ENCODE results near the gene JMJD1C.
"Not testable (repeated sequence)": the region's sequence is repeated elsewhere in the genome, so short reads cannot be mapped to it uniquely, and the experiment has no call there.

GRCh38 chr10:63292847-63293246 lies 172.9 kb downstream of the JMJD1C start:
- TF ChIP-seq, protein P1, sequence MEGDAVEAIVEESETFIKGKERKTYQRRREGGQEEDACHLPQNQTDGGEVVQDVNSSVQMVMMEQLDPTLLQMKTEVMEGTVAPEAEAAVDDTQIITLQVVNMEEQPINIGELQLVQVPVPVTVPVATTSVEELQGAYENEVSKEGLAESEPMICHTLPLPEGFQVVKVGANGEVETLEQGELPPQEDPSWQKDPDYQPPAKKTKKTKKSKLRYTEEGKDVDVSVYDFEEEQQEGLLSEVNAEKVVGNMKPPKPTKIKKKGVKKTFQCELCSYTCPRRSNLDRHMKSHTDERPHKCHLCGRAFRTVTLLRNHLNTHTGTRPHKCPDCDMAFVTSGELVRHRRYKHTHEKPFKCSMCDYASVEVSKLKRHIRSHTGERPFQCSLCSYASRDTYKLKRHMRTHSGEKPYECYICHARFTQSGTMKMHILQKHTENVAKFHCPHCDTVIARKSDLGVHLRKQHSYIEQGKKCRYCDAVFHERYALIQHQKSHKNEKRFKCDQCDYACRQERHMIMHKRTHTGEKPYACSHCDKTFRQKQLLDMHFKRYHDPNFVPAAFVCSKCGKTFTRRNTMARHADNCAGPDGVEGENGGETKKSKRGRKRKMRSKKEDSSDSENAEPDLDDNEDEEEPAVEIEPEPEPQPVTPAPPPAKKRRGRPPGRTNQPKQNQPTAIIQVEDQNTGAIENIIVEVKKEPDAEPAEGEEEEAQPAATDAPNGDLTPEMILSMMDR (IDR thresholded peaks at IDR 0.05 in 2 of 3, conservative IDR thresholded peaks at IDR 0.05 in 1 of 3; ENCODE audit: borderline replicate concordance in 1 of 3, insufficient read depth in 1 of 3, low read depth in 2 of 3, low read length in 2 of 3): not testable (repeated sequence)
- not testable (repeated sequence) for TF ChIP-seq POLR2A (IDR thresholded peaks at IDR 0.05; ENCODE audit: borderline replicate concordance, extremely low read depth, insufficient read depth, insufficient read length); EZH2phosphoT487 (IDR thresholded peaks at IDR 0.05; ENCODE audit: borderline replicate concordance); SP1 (IDR thresholded peaks at IDR 0.05; ENCODE audit: low read depth); YY1 (IDR thresholded peaks at IDR 0.05; ENCODE audit: extremely low read depth, insufficient replicate concordance, low read depth, low read length); SIN3A (IDR thresholded peaks at IDR 0.05; ENCODE audit: low read depth)

Data from HCT116 (cell line).